Stimulated activated naive CD4-positive, alpha-beta T cell (primary cell): ENCODE measurements around the gene EXOSC10.
A peak's percentile ranks its signal among the peaks of the same experiment; 100 is the strongest.

Experiments used
- DNase-seq, 6 experiments: peaks; one replicate each; lab custom pipeline; 2025; lab: John Stamatoyannopoulos, UW

The EXOSC10 gene

GRCh38 chr1:11099310-11100148 is at the start of gene EXOSC10:
Gene EXOSC10, minus strand, starts transcription at chr1:11099869. Its CDS starts 38 bp downstream, at chr1:11099831.
- DNase-seq = peak; percentile 84 to 95 (median 93)

- no peak for DNase-seq
These were observed 47.6 kb upstream of the EXOSC10 start for GRCh38 chr1:11147197-11147770.

GRCh38 chr1:11145741-11146140 is 46.1 kb upstream of the EXOSC10 start:
- DNase-seq = no peak

GRCh38 chr1:11144570-11145256 is 45.0 kb upstream of the EXOSC10 start:
- DNase-seq = no peak

GRCh38 chr1:11143907-11144306 is 44.2 kb upstream of the EXOSC10 start:
- no peak for DNase-seq

- no peak for DNase-seq
These were observed 43.7 kb upstream of the EXOSC10 start for GRCh38 chr1:11143401-11143800.

- DNase-seq = no peak
These were observed 43.1 kb upstream of the EXOSC10 start for GRCh38 chr1:11142618-11143391.

GRCh38 chr1:11138952-11139351 is 39.3 kb upstream of the EXOSC10 start:
- no peak for DNase-seq

- DNase-seq = no peak
These were observed 38.4 kb upstream of the EXOSC10 start for GRCh38 chr1:11138029-11138428.

- DNase-seq = no peak
These were observed 35.2 kb upstream of the EXOSC10 start for GRCh38 chr1:11134898-11135266.

- no peak for DNase-seq
These were observed 34.7 kb upstream of the EXOSC10 start for GRCh38 chr1:11134251-11134897.

- DNase-seq = no peak
These were observed 33.1 kb upstream of the EXOSC10 start for GRCh38 chr1:11132563-11133293.

- DNase-seq = no peak
These were observed 32.1 kb upstream of the EXOSC10 start for GRCh38 chr1:11131816-11132215.

- no peak for DNase-seq
These were observed 30.7 kb upstream of the EXOSC10 start for GRCh38 chr1:11130406-11130805.

GRCh38 chr1:11129649-11130390 is 30.2 kb upstream of the EXOSC10 start:
- no peak for DNase-seq

- no peak for DNase-seq
These were observed 26.9 kb upstream of the EXOSC10 start for GRCh38 chr1:11126569-11126968.

- DNase-seq = no peak
These were observed 26.3 kb upstream of the EXOSC10 start for GRCh38 chr1:11125931-11126330.

- no peak for DNase-seq
These were observed 25.3 kb upstream of the EXOSC10 start for GRCh38 chr1:11124965-11125364.

GRCh38 chr1:11116318-11116717 is 16.6 kb upstream of the EXOSC10 start:
- no peak for DNase-seq

GRCh38 chr1:11114966-11115365 is 15.3 kb upstream of the EXOSC10 start:
- DNase-seq = no peak
